ENCODE results near the gene KCNK10. TPM values are rescaled to one million over a fixed set of nuclear protein-coding genes. Genes with fewer than 3 reads are reported as not detected.

The KCNK10 gene
- total and polyA plus RNA-seq, 2 of the 8 experiments (the other 6 are each of a cell fraction or from before 2014, with no cell fraction given), result 0.45 to 0.63 TPM

GRCh38 chr14:88196116-88196890 lies 126.8 kb downstream of the KCNK10 start:
- H3K9ac ChIP-seq (replicated peaks in 1 of 4; ENCODE audit: extremely low read depth in 1 of 4, low read depth in 3 of 4, low read length in 3 of 4), result no peak overlapping the region
- no peak overlapping the region for H3K56ac ChIP-seq (replicated peaks; ENCODE audit: insufficient read length, low read depth, low read length)
- H3K4ac ChIP-seq (replicated peaks; ENCODE audit: insufficient read length, low read depth, low read length), result no peak overlapping the region
- H3K4me3 ChIP-seq (ENCODE audit: extremely low read depth in 1 of 4, insufficient read depth in 2 of 4, low read depth in 3 of 4, low read length in 4 of 4), result no peak overlapping the region
- no peaks in the 10 kb centered on the region for H3K79me2 ChIP-seq (ENCODE audit: control insufficient read depth in 1 of 2, insufficient read depth in 2 of 2, low read length in 2 of 2)
- no peak overlapping the region for H2AFZ ChIP-seq (ENCODE audit: low read length)
- H3K14ac ChIP-seq (ENCODE audit: insufficient read length), result no peak overlapping the region
- WGBS, 2 experiments (ENCODE audit: extremely low coverage in 1 of 2, insufficient coverage in 1 of 2, insufficient read length in 1 of 2, insufficient replicate concordance in 2 of 2, low coverage in 1 of 2, low lambda C conversion rate in 2 of 2, missing lambda C conversion rate in 1 of 2), result 88% methylated on average over 7 of the region's 7 CpGs; no CpG with 5 or more reads in 1 of the 2 experiments
- DNase-seq (ENCODE audit: low read depth in 1 of 2, low spot score in 2 of 2) (no peak), FAIRE-seq (no peak)
- H2BK120ac ChIP-seq (replicated peaks; ENCODE audit: low read depth, low read length), result no peak overlapping the region
- no peak overlapping the region for H4K5ac ChIP-seq (ENCODE audit: insufficient read length, low read depth, low read length)
- no peaks in the 10 kb centered on the region for H4K20me1 ChIP-seq (replicated peaks in 1 of 2; ENCODE audit: control insufficient read depth in 1 of 2, insufficient read depth in 2 of 2, low read length in 2 of 2)
- no peaks in the 10 kb centered on the region for H3K9me3 ChIP-seq (ENCODE audit: insufficient read depth in 2 of 2, low read depth in 1 of 2, low read length in 1 of 2)
- no peak overlapping the region for H2BK20ac ChIP-seq (ENCODE audit: low read length)
- no peak overlapping the region for H2BK15ac ChIP-seq (ENCODE audit: low read length)
- no peak overlapping the region for H3K23ac ChIP-seq (ENCODE audit: insufficient read length)
- H3K4me2 ChIP-seq (ENCODE audit: insufficient read depth in 1 of 2, low read depth in 2 of 2, low read length in 2 of 2), result no peak overlapping the region
- H4K91ac ChIP-seq (replicated peaks; ENCODE audit: insufficient read length, low read length), result no peak overlapping the region
- no peak overlapping the region for H2AK5ac ChIP-seq (ENCODE audit: low read depth, low read length)
- ChIA-PET POLR2A (ENCODE audit: partially characterized antibody) (no interaction called here), CTCF (ENCODE audit: partially characterized antibody) (interaction anchor here (0.8 to 2.6 kb wide), 12 partner anchors 9 to 250 kb away, joined by 3 to 9 read pairs (median 3); no protein-coding TSS in a partner anchor)
- no peak overlapping the region for H3K18ac ChIP-seq (ENCODE audit: extremely low read depth, low read length)
- H3K36me3 ChIP-seq (ENCODE audit: control insufficient read depth in 2 of 4, insufficient read depth in 4 of 4, low read length in 3 of 4), result no peaks in the 10 kb centered on the region
- H3K27me3 ChIP-seq (replicated peaks in 1 of 4; ENCODE audit: control insufficient read depth in 3 of 4, extremely low read depth in 1 of 4, insufficient read depth in 3 of 4, low read length in 3 of 4), result no peaks in the 10 kb centered on the region
- no peak overlapping the region for H4K8ac ChIP-seq (ENCODE audit: extremely low read depth, insufficient read depth, low read length)
- H2BK12ac ChIP-seq (ENCODE audit: low read depth, low read length), result no peak overlapping the region
- H3K79me1 ChIP-seq (ENCODE audit: low read depth, low read length), result no peaks in the 10 kb centered on the region
- H3K4me1 ChIP-seq (replicated peaks in 1 of 4; ENCODE audit: control insufficient read depth in 3 of 4, insufficient read depth in 4 of 4, low read length in 3 of 4), result no peaks in the 10 kb centered on the region; a peak in 3 of 7 replicates
- H3K27ac ChIP-seq (ENCODE audit: low read depth, low read length), result no peak overlapping the region
- H2BK5ac ChIP-seq (ENCODE audit: low read depth, low read length), result no peak overlapping the region
- H3K23me2 ChIP-seq (ENCODE audit: low read depth, low read length), result no peaks in the 10 kb centered on the region; the same call in 1 of the 2 replicates
- TF ChIP-seq TAF1 (IDR thresholded peaks at IDR 0.05; ENCODE audit: low read depth, low read length), result no peak
- no peak for TF ChIP-seq CREB1 (IDR thresholded peaks at IDR 0.05)
- TF ChIP-seq NANOG (IDR thresholded peaks at IDR 0.05; ENCODE audit: insufficient read depth, low read depth, low read length, poor library complexity, severe bottlenecking), result no peak
- no peak for TF ChIP-seq EGR1 (IDR thresholded peaks at IDR 0.05; ENCODE audit: borderline replicate concordance, low read depth, low read length)
- TF ChIP-seq EP300 (IDR thresholded peaks at IDR 0.05; ENCODE audit: borderline replicate concordance in 1 of 2, low read depth in 2 of 2, low read length in 2 of 2), result no peak
- no peak for TF ChIP-seq SIRT6 (IDR thresholded peaks at IDR 0.05; ENCODE audit: low read length)
- TF ChIP-seq RNF2 (IDR thresholded peaks at IDR 0.05; ENCODE audit: borderline replicate concordance, low read depth, low read length, missing control alignments, poor library complexity, severe bottlenecking), result no peak
- no peak for TF ChIP-seq KDM5A (IDR thresholded peaks at IDR 0.05; ENCODE audit: low read length)
- TF ChIP-seq CEBPB (IDR thresholded peaks at IDR 0.05; ENCODE audit: low read depth, low read length), result no peak
- no peak for TF ChIP-seq BACH1 (IDR thresholded peaks at IDR 0.05; ENCODE audit: low read length)
- TF ChIP-seq RAD21 (IDR thresholded peaks at IDR 0.05 in 1 of 2, conservative IDR thresholded peaks at IDR 0.05 in 1 of 2; ENCODE audit: low read depth in 2 of 2, low read length in 2 of 2), result no peak
- no peak for TF ChIP-seq POLR2A (IDR thresholded peaks at IDR 0.05; ENCODE audit: control extremely low read depth in 1 of 2, low read depth in 2 of 2, low read length in 2 of 2)
- no peak for TF ChIP-seq SRF (IDR thresholded peaks at IDR 0.05; ENCODE audit: low read depth, low read length)

Data from H1 (cell line).